ENCODE results near the gene LHX6.

Gene LHX6

DNA sequence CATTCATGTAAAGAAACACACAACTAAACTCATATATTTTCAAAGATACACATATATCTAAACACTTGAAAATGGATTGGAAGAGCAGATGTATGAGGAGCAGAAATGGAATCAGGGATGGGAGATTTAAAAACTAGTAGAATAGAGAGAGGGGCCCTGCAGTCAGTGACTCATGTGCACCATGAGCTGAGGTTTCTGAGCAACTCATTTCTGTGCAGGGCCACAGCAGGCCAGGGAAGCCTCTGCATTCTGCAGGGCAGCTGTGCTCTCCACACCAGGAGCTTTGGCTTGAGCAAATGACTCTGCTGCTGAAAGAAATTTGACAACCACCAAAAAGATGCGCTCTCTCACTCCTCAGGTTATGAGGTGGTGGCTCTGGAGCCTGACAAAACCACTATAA, 27.1 kb downstream of the LHX6 start:
- H3K9me3 ChIP-seq (ENCODE audit: control insufficient read depth, insufficient read depth, low read length) = no peaks in the 10 kb centered on the region
- H3K9ac ChIP-seq (ENCODE audit: low read depth, low read length) = no peak overlapping the region
- H3K4me1 ChIP-seq (ENCODE audit: insufficient read depth, low read length) = peaks cover 11% of the 10 kb centered on the region; the same call in 1 of the 2 replicates
- no peaks in the 10 kb centered on the region for H3K36me3 ChIP-seq (ENCODE audit: insufficient read depth, low read length)

DNA sequence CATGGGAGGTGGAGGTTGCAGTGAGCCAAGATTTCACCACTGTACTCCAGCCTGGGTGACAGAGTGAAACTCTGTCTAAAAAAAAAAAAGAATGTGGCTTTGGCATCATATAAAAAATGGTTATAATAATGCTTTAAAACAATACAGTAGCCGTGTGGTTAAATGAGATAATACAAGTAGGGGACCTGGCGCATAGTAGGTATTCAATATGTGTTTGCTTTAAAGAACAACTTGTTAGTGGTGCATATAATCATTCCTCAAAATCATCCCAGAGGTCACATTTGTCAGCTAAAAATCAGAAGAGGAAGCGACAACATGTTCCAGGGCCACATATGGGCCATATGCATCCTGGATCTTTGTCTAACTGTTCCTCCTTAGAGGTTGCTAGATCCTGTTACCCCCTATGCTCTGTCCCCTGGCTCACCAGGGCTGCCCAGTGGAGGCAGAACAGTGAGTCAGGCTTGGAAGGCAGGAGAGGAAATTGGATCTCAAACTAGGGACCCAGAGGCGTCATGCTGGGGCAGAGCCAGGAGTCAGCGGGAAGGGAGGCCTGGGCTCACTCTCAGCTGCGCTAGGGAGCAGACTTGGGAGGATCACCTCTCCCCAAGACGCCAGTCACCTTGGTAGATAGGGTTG, 27.7 kb downstream of the LHX6 start:
- H3K4me1 ChIP-seq (ENCODE audit: insufficient read depth, low read length) = peaks cover 11% of the 10 kb centered on the region; the same call in 1 of the 2 replicates
- no peaks in the 10 kb centered on the region for H3K36me3 ChIP-seq (ENCODE audit: insufficient read depth, low read length)
- H3K9me3 ChIP-seq (ENCODE audit: control insufficient read depth, insufficient read depth, low read length) = no peaks in the 10 kb centered on the region
- no peak overlapping the region for H3K9ac ChIP-seq (ENCODE audit: low read depth, low read length)

DNA sequence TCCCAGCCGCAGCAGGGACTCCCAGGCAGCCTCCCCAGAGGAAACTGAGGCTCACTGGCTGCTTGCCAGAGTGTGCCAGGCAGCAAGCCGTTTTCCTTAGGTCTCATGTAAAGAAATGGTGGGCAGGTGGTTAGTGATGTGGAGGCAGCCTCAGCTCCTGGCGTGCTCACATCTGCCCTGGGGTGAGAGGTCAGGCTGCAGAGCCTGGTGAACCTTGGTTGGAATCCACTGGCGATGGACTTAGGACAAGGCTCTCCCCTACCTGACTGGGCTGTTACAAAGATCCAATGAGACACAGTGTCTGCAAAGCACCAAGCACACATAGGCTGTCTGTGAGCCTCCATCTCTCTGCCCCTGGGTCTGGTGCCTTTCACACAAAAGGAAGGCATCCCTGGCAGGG, 30.9 kb downstream of the LHX6 start:
- H3K36me3 ChIP-seq (ENCODE audit: insufficient read depth, low read length) = no peaks in the 10 kb centered on the region
- H3K4me1 ChIP-seq (ENCODE audit: insufficient read depth, low read length) = peaks cover 7% of the 10 kb centered on the region; the same call in 1 of the 2 replicates
- no peak overlapping the region for H3K9ac ChIP-seq (ENCODE audit: low read depth, low read length)
- H3K9me3 ChIP-seq (ENCODE audit: control insufficient read depth, insufficient read depth, low read length) = no peaks in the 10 kb centered on the region

DNA sequence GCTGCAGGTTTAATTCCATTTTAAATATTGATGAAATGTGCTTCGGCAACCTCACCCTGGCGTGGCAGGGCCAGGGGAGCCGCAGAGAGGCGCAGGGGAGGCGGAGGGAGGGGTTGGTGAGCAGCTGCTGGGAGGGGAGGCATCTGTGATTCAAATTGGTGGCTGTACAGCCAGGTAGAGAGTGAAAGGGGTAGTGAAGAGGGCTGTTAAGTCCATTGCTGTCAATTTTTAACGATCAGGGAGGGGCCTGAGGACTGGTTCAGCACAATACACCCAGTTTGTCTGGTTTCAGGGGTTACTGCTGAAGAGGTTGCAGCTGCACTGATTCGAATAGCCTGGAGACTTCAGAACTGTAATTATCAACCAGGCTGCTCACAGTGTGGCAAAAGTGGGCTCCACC, 31.3 kb downstream of the LHX6 start:
- H3K9me3 ChIP-seq (ENCODE audit: control insufficient read depth, insufficient read depth, low read length) = no peaks in the 10 kb centered on the region
- no peaks in the 10 kb centered on the region for H3K36me3 ChIP-seq (ENCODE audit: insufficient read depth, low read length)
- no peak overlapping the region for H3K9ac ChIP-seq (ENCODE audit: low read depth, low read length)
- peaks cover 11% of the 10 kb centered on the region; the same call in 1 of the 2 replicates for H3K4me1 ChIP-seq (ENCODE audit: insufficient read depth, low read length)

DNA sequence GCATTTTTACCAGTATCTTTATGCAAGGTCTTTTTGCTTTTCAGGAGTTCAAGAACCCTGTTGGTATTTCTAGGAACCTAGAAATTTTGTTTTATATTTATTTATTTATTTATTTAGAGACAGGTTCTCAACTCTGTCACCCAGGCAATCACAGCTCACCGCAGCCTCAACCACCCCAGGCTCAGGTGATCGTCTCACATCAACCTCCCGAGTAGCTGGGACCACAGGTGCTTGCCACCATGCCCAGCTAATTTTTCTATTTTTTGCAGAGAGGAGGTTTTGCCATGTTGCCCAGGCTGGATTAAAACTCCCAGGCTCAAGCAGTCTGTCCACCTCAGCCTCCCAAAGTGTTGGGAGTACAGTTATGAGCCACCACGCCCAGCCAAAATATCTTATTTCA, 32.9 kb downstream of the LHX6 start:
- Histone ChIP-seq H3K9me3 (ENCODE audit: control insufficient read depth, insufficient read depth, low read length) (no peaks in the 10 kb centered on the region), H3K36me3 (ENCODE audit: insufficient read depth, low read length) (no peaks in the 10 kb centered on the region), H3K4me1 (ENCODE audit: insufficient read depth, low read length) (peaks cover 24% of the 10 kb centered on the region), H3K9ac (ENCODE audit: low read depth, low read length) (no peak overlapping the region)

DNA sequence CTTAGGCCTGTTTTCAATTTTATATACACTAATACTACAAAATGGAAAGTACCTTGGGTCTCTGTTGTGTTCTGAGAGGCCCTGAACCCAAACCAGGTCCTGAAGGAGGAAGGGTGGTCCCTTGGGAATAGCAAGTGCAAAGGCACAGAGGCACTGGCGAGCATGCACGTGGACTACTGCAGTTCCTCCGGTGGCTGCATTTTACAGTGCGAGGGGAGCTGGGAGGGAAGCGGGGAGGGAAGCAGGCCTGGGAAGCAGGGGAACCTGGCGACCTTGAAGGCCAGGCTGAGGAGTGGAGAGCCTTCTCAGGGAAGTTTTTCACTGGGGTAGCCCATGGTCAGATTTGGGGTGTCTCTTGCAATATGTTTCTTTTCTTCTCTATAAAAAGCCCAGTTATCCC, 35.1 kb downstream of the LHX6 start:
- Histone ChIP-seq H3K9me3 (ENCODE audit: control insufficient read depth, insufficient read depth, low read length) (no peaks in the 10 kb centered on the region), H3K9ac (ENCODE audit: low read depth, low read length) (no peak overlapping the region), H3K36me3 (ENCODE audit: insufficient read depth, low read length) (no peaks in the 10 kb centered on the region), H3K4me1 (ENCODE audit: insufficient read depth, low read length) (peaks cover 25% of the 10 kb centered on the region)

DNA sequence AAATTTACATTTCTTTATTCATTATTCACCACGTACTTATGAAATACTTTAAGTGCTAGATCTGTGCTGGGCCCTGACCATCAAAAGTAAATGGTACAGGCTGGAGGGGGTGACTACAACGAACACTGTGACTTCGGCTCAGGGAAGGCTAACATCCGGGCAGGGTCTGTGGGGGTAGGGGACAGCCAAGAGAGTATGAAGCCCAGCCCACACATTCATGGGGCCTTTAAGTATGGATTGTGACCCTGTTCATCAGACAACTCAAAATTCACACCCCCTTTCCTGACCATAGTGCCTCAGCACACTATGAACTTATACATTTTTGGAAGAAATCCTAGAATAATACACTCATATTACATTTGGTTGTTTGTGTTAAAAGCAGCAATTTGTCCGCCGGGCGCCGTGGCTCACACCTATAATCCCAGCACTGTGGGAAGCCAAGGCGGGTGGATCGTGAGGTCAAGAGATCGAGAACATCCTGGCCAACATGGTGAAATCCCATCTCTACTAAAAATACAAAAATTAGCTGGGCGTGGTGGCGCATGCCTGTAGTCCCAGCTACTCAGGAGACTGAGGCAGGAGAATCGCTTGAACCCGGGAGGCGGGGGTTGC, 35.7 kb downstream of the LHX6 start:
- H3K9ac ChIP-seq (ENCODE audit: low read depth, low read length) = no peak overlapping the region
- peaks cover 25% of the 10 kb centered on the region for H3K4me1 ChIP-seq (ENCODE audit: insufficient read depth, low read length)
- H3K9me3 ChIP-seq (ENCODE audit: control insufficient read depth, insufficient read depth, low read length) = no peaks in the 10 kb centered on the region
- H3K36me3 ChIP-seq (ENCODE audit: insufficient read depth, low read length) = no peaks in the 10 kb centered on the region

DNA sequence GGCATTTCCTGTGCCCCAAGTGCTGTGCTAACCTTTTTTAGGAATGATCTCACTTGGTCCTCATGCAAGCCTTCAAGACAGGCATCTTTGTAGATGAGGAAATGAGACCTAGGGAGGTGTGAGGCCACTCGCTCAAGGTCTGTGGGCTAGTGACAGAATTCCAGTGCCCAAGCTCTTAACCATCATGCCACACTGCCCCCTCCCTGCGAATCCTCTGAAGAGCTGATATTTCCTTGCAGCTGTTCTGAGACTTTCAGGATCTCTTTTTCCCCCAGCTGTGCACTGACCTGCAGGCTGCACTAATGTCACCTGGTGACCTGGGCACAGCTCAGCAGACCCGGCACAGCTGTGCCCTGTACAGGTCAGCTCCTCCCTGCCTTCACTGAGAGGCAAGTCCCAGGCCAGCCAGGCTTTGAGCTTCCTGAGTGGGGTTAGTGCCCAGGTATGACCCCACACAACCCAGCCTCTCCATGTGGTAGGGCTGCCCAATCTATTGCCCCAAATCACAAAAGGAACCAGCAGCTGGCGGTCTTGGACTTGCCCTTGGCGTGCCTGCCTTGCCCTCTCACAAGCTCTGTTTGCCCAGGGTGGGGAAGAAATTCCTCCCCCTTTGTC, 36.4 kb downstream of the LHX6 start:
- Histone ChIP-seq H3K36me3 (ENCODE audit: insufficient read depth, low read length) (no peaks in the 10 kb centered on the region), H3K9ac (ENCODE audit: low read depth, low read length) (no peak overlapping the region), H3K9me3 (ENCODE audit: control insufficient read depth, insufficient read depth, low read length) (no peaks in the 10 kb centered on the region), H3K4me1 (ENCODE audit: insufficient read depth, low read length) (peaks cover 20% of the 10 kb centered on the region)

DNA sequence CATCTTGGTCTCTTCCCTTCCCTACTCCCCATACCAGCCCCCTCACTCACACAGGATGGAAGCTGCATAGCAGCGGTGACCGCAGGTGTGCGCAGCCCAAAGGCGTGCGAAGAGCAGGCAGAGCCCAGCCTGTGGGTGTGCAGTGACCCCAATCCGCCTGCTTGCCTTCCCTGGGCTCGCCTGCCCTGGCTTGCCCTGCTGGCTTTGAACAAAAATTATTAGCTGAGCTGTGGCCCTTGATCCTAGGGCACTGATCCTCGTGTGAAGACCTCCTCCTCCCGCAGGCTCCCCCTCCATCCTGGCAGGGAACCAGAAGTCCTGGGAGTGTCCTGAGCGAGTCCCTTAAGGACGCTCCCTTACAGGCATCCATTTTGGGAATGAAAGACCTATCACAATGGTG, 37.2 kb downstream of the LHX6 start:
- H3K36me3 ChIP-seq (ENCODE audit: insufficient read depth, low read length) = no peaks in the 10 kb centered on the region
- peaks cover 19% of the 10 kb centered on the region for H3K4me1 ChIP-seq (ENCODE audit: insufficient read depth, low read length)
- no peaks in the 10 kb centered on the region for H3K9me3 ChIP-seq (ENCODE audit: control insufficient read depth, insufficient read depth, low read length)
- no peak overlapping the region for H3K9ac ChIP-seq (ENCODE audit: low read depth, low read length)

DNA sequence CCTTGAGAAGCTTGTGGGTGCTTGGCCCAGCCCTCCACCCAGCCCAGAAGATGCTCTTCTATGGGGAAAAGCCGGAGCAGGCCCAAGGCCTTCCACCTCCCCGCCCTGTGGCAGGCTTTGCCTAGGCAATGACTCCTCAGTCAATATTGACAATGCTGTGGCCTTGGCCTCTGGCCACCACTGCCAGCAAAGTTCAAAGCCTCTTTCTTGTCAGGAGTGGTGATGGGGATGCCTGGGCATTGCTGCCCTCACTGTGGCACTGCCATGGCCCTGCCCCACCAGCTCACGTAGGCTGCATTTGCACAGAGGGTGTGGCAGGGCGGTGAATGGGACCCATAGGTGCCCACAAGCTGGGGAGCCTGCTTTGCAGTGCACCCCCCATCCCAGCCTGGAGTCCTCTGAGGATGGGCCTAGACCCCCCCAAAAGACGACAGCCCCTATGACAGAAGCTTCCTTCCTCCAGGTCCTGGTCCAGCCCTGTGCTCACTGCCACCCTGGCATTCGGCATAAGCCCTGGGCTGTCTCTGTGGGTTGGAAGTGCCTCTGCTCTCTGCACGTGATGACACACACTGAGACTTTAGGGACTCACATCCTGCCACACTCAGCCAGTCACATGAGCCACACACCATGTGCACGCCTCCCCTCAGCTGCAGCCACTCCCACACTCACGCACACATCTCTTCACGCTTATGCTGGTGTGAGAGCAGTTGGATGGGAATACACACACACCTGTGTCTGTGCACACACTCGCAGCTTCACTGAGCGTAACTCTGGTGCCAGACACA, 38.0 kb downstream of the LHX6 start:
- Histone ChIP-seq H3K9ac (ENCODE audit: low read depth, low read length) (no peak overlapping the region), H3K9me3 (ENCODE audit: control insufficient read depth, insufficient read depth, low read length) (no peaks in the 10 kb centered on the region), H3K4me1 (ENCODE audit: insufficient read depth, low read length) (peaks cover 19% of the 10 kb centered on the region), H3K36me3 (ENCODE audit: insufficient read depth, low read length) (no peaks in the 10 kb centered on the region)

DNA sequence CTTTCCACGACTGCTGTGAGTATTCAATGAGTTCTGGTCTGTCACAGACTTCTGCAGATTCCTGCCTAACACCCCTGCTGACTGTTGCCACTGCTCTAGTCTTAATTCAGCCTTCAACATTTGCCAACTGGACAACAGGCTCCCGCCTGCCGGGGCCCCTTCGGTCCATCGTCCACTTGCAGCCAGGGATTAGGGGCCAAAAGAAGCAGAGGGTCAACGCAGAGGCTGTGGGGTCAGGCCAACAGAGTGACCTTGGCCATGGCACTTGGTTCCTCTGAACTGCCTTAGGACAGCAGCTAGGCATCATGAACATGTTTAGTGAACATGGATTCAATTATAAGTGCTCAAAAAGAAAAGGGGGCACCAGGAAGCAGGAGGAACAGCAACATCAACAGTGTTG, 40.4 kb downstream of the LHX6 start:
- Histone ChIP-seq H3K9ac (ENCODE audit: low read depth, low read length) (no peak overlapping the region), H3K36me3 (ENCODE audit: insufficient read depth, low read length) (no peaks in the 10 kb centered on the region), H3K4me1 (ENCODE audit: insufficient read depth, low read length) (peaks cover 19% of the 10 kb centered on the region), H3K9me3 (ENCODE audit: control insufficient read depth, insufficient read depth, low read length) (no peaks in the 10 kb centered on the region)

DNA sequence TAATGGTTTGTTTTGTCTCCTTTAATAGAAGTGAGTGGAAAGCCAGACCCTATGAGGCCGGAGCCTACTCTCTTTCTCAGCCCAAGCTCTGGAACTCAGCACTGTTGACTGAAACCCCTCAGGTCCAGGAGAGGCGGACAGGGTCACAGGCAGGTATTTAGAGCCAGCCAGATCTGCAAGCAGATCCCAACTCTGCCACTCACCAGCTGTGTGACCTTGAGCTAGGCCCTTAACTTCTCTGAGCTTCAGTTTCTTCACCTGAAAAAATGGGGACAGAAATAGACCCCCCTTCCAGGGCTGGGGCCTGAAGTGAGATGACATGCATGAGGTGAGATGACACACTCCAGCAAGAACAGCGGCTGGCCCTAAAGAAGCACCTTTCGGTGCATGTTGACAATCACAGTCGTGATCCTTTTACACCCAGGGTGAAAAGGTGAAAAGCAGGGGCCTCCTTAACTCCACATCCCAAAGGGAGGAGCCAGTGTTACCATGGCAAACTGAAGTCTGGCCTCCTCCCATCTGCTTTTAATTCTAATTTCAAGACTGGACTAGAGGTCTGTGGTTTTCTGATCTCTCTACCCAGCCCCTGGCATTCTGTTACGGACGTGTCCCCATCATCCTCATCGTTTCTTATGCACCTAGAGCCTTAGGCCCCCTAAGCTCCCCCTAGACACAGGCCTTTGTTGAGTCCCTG, 41.8 kb downstream of the LHX6 start:
- Histone ChIP-seq H3K4me1 (ENCODE audit: insufficient read depth, low read length) (peaks cover 8% of the 10 kb centered on the region), H3K9ac (ENCODE audit: low read depth, low read length) (no peak overlapping the region), H3K36me3 (ENCODE audit: insufficient read depth, low read length) (no peaks in the 10 kb centered on the region), H3K9me3 (ENCODE audit: control insufficient read depth, insufficient read depth, low read length) (no peaks in the 10 kb centered on the region)

DNA sequence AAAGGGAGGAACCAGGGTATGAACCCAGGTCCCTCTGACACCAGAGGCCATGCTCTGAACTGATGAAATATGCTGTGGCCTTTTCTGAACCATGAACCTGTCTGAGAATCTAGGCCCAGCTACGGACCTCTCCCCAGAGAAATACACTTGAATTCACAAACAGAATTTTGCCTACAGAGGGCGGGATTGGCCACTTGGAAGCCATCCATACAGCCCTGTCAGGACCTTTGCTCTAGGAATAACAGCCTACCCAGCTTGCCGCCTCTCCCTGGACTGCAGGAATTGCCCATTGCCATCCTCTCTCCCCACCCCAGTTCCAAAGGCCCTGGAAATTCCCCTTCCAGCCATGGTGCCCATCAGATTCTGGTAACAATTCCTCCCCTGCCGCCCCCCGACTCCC, 42.5 kb downstream of the LHX6 start:
- Histone ChIP-seq H3K36me3 (ENCODE audit: insufficient read depth, low read length) (no peaks in the 10 kb centered on the region), H3K9ac (ENCODE audit: low read depth, low read length) (no peak overlapping the region), H3K9me3 (ENCODE audit: control insufficient read depth, insufficient read depth, low read length) (no peaks in the 10 kb centered on the region), H3K4me1 (ENCODE audit: insufficient read depth, low read length) (peaks cover 5% of the 10 kb centered on the region; the same call in 1 of the 2 replicates)

DNA sequence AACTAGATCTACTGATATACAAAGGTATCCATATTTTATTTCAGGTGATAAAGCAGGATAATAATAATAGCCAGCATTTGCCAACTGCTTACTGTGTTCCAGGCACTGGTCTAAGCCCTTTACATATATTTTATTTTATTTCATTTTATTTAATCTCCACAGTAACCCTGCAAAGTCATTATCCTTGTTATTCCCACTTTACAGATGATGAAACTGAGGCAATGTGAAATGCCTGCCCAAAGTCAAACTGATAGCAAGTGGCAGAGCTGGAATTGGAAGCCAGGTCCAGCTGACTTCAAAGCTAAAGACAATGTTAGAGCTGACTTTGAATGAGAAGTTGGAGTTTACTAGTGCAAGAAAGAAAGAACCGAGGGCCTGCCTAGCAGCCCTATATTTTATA, 44.2 kb downstream of the LHX6 start:
- H3K9me3 ChIP-seq (ENCODE audit: control insufficient read depth, insufficient read depth, low read length) = no peaks in the 10 kb centered on the region
- 0 out of 2 replicates have a peak, but pooled peaks cover 5% of the 10 kb centered on the region for H3K4me1 ChIP-seq (ENCODE audit: insufficient read depth, low read length)
- H3K9ac ChIP-seq (ENCODE audit: low read depth, low read length) = no peak overlapping the region
- H3K36me3 ChIP-seq (ENCODE audit: insufficient read depth, low read length) = no peaks in the 10 kb centered on the region
